ENCODE results near the gene ERCC3.
"Not testable (repeated sequence)": the region's sequence is repeated elsewhere in the genome, so short reads cannot be mapped to it uniquely, and the experiment has no call there.

The ERCC3 gene

DNA sequence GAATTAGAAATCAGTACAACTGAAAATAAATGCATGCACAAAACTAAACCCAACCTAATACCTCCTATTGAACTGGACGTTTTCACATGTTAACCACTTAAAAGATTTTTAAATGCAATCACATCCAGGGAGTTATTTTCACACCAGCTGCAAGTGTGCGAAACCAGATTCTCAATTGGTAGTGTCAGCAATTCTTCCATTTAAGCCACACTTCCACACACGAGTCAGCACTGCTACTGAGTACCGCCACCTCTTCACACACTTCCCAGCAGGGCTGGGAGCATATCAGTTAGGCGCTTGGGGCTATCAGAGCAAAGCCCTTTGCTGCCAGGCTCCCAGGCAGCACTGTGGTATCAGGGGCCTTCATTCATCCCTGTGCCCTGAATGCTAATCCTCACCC is 14.2 kb downstream of the ERCC3 start:
- no peak for DNase-seq (ENCODE audit: low read depth in 3 of 3)

DNA sequence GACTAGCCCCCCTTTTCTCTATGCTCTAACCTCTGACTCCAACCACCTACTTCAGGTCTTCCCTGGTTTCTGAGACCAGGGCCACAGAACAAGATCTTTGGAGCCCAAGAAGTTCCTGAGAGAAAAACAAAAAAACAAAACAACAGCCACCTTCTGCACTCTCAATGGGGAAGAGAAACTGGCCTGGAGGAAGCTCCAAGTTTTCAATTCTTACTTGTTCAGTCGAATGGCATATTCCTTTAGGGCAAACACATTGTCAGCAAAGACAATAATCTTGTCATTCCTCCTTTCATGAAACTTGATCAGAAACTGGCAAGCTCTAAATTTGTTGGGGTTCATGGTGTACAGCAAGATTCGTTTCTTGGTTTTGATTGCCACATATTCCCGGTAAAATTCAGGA is 15.0 kb downstream of the ERCC3 start:
- no peak for DNase-seq (ENCODE audit: low read depth in 3 of 3)

DNA sequence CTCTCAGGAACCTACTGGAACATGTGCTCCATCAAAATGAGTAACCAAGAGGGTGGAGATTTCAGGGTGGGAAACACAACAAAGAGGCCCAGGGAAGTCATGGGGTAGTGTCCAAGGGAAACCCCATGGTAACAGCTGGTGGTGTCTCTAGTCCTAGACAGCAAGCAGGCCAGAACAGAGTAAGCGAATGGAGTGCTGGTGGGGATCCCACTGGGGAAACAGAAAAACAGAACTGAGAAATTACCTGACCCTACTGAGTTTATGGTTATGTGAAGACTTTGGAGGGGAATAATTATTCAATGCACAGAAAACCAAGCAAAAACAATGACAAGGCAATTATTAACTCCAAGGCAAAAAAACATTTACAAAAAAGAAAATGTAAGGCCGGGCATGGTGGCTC is 16.9 kb downstream of the ERCC3 start:
- DNase-seq (ENCODE audit: low read depth in 3 of 3): no peak

DNA sequence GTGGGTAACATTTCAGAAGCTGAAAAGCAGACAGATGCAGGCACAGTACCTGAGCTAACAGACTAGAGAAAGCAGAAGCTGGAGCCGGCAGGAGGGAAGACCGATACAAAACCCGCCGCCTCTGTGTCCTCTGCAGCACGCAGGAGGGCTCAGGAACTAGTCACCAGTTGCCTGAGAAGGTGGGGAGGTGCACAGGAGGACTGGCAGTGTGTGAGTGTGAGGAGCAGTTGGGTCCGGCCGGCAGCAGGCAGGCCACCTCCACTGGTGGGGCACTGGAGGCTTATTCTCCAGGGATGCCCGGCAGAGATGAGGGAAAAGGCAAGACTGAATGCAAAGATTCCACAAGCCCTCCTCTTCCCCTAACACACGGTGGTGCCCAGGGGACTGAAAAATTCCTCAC is 18.2 kb downstream of the ERCC3 start:
- DNase-seq (ENCODE audit: low read depth in 3 of 3): no peak

DNA sequence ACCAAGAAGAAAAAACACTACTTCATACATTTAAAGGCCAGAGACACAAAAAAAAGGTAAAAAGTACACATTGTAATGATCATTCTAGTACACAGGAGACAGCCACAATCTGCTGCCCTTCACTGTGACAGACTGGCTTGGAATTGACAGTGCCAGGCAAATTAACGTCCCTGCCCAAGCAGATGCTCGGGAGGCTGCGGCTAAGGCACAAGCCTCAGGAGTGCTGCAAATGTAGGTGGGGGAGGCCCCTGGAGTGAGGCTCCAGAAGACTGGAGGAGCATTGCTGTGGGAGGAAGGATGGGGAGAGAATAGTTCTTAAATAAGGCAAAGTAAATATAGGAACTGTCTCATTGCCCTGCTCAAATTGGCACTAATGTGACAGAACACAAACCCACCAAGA is 18.6 kb downstream of the ERCC3 start:
- no peak for DNase-seq (ENCODE audit: low read depth in 3 of 3)

DNA sequence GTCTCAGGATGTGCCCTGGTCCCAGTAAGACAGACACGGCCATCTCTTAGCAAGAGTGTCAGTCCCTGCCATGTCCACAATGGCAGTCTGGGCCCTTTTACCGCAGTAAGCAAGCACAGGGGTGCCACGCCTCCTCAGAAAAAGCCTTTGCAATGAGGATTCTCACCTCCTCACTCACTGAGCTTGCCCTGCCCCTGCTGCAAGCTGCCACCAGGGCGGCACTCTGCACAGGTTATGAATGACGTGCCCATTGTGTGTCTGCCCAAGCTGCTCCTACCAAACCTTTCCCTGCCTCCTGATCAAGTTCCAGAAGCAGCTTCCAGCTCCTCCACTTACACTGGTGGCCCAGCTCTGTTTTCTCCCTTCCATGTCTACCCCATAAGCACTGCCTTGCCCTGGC is 23.3 kb downstream of the ERCC3 start:
- DNase-seq (ENCODE audit: low read depth in 3 of 3): no peak

DNA sequence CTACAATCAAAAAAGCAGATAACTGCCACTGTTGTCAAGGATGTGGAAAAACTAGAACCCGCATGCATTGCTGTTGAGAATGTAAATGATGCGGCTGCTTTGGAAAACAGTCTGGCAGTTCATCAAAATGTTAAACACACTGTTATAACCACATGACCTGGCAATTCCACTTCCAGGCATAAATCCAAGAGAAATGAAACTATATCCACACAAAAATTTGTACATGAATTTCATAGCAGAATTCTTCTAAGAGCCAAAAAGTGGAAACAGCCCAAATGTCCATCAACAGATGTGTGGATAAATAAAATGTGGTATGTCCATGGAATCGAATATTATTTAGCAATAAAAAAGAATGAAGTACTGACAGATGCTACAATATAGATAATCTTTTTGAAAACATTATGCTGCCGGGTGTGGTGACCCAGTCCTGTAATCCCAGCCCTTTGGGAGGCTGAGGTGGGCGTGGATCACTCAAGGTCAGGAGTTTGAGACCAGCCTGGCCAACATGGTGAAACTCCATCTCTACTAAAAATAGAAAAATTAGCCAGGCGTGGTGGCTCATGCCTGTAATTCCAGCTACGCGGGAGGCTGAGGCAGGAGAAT is 32.0 kb downstream of the ERCC3 start:
- DNase-seq (ENCODE audit: low read depth in 3 of 3): no peak

DNA sequence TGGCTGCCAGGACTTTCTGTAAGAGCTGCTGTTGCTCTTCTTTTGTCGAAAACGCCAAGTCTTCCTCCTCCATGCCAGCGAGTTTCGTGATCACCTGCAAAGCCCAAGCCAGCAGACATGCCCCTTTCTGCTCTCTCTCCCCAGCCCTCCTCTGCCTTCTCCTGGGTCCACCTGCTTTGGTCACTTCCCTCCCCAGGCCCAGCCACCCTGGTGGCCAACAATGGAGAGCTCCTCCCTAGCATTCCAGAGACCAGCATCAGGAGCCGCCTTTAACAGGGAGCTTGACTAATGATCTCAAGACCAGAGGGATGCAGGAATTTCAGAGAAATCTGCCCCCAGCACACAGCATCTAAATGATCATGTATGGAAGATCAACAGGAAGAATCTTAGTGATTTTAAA is 34.6 kb downstream of the ERCC3 start:
- DNase-seq (ENCODE audit: low read depth in 3 of 3): no peak

DNA sequence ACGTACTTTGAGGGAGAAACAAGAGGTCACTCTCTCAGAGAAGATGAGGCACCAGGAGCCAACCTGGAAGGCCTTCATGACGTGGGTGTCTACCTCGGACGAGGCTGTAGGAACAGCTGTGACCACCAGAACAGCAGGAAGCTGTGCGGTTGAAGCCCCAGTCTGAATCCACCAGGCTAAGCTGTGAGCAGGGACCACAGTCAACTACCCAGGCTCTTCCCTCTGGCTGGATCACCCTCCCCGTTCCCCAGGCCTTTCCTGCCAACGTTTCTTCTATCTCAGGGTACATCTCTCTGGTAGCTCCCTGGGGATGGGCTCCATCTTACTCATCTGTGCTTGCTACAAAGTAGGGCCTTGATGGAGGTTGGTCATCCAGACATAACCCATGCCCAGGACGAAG is 37.1 kb downstream of the ERCC3 start:
- DNase-seq (ENCODE audit: low read depth in 3 of 3): no peak

DNA sequence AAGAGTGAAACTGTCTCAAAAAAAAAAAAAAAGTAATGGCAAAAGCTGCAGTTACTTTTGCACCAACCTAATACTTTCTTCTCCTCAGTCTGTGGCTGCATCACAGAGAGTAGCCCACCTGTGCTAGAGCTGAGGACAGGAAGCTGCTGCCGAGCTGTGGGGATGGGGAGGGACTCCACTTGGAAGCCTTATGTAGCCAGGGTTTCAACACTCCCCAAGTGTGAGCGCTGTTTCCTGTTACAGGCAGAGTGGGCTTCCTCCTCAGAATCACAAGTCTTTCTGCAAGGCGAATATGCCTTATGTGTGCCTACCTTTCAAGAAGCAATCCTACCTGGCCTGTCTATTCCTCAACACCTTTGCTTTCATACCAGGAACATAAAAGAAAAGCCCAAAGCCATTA is 37.6 kb downstream of the ERCC3 start:
- DNase-seq (ENCODE audit: low read depth in 3 of 3): no peak

DNA sequence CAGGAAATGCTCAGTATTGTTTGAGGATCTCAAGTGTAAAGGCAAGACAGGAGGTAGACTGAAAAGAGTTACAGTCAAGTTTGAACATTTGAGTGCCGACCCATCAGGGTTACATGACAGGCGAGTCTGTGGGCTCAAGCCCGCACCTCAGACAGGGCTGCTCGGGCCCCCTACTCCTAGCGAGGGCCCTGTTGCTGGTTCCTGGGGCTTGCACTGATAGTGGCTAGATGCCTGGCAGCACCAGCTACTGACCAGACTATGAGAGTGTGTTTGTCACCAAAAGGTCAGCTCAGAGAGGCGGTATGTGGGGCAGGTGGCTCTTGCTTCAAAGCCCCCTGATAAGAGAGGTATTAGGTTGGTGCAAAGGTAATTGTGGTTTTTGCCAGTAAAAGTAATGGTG is 38.2 kb downstream of the ERCC3 start:
- no peak for DNase-seq (ENCODE audit: low read depth in 3 of 3)

DNA sequence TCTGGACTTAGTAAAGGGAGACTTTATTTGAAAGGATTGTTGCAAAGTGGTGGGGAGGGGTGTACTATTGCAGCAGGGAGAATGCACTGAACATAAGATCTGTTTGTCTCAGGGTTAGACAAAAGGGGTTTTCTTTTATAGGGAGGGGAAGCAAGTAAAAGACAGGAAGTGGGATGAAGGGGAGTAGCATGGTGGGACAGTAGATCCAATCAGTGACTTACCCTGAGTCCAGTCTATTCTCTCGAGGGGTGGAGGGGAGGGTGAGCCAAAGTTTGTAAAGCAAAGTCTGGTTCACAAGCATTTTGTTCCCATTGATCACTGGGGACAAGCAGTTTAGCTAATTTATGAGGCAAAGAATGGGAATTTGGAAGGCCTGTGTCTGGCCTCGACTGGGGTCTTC is 38.8 kb downstream of the ERCC3 start:
- DNase-seq (ENCODE audit: low read depth in 3 of 3): no peak

DNA sequence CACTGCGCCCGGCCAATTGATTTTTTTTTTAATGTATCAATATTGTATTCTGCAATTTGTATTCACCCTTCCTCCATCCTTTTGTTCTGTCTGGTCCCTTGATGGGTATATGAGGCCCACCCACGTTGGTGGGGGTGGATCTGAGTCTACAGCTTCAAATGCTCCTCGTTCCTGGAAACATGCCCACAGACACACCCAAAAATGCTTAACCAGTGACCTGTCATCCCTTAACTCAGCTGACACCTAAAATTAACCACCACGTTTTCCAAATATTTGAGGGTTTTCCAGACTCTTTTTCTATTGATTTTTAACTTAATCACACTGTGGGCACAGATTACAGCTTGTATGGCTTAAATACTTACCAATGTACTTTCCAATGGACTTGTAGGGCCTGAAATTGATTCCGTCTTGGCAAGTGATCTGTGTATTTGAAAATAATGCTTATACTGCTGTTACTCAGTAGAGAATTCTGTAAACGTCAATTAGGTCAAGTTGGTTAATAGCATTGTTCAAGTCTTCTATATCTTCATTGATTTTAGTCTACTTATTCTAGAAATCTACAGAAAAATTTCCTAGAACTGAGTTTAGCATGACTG is 39.5 kb downstream of the ERCC3 start:
- no peak for DNase-seq (ENCODE audit: low read depth in 3 of 3)

DNA sequence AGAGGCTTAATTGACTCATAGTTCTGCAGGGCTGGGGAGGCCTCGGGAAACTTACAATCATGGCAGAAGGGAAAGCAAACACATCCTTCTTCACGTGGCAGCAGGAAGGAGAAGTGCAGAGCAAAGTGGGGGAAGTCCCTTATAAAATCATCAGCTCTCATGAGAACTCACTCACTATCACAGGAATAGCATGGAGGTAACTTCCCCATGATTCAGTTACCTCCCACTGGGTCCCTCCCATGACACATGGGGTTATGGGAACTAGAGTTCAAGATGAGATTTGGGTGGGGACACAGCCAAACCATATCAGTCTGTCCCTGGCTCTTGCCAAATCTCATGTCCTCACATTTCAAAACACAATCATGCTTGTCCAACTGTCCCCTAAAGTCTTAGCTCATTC is 52.8 kb downstream of the ERCC3 start:
- not testable (repeated sequence) for DNase-seq (ENCODE audit: low read depth in 3 of 3)

DNA sequence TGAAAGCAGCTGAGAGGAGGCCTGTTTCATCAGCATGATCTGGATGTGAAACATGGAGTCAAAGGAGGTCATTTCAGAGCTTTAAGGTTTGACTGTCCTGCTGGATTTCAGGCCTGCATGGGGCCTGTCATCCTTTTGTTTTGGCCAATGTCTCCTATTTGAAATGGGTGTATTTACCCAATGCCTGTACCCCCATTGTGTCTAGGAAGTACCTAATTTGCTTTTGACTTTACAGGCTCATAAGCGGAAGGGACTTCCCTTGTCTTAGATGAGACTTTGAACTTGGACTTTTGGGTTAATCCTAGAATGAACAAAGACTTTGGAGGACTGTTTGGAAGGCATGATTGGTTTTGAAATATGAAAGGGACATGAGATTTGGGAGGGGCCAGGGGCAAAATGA is 54.5 kb downstream of the ERCC3 start:
- DNase-seq (ENCODE audit: low read depth in 3 of 3): no peak

DNA sequence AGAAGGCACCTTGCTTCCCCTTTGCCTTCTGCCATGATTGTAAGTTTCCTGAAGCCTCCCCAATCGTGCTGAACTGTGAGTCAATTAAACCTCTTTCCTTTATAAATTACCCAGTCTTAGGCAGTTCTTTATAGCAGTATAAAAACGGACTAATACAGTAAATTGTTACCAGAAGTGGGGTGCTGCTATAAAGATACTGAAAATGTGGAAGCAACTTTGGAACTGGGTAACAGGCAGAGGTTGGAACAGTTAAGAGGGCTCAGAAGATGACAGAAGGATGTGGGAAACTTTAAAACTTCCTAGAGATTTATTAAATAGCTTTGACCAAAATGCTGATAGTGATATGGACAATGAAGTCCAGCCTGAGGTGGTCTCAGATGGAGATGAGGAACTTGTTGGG is 56.2 kb downstream of the ERCC3 start:
- not testable (repeated sequence) for DNase-seq (ENCODE audit: low read depth in 3 of 3)

DNA sequence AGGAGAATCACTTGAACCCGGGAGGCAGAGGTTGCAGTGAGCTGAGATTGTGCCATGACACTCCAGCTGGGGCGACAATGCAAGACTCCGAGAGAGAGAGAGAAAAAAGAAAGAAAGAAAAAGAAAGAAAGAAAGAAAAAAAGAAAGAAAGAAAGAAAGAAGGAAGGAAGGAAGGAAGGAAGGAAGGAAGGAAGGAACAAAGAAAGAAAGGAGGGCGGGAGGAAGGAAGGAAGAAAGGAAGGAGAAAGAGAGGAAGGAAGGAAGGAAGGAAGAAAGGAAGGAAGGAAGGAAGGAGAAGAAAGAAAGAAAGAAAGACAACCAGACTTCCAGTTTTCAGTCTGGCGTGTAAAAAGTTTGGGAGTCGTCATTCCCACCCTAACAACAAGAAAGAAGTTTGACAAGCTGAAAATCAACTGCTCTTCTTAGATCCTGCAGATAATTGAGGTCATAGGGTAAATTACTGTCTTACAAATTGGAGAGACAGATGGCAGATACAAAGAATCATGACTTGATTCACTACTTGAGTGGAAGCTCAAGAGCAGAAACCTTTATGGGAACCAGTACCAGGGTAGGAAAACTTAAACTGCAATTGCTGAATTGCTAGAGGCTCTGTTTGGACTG is 58.8 kb downstream of the ERCC3 start:
- no peak for DNase-seq (ENCODE audit: low read depth in 3 of 3)

DNA sequence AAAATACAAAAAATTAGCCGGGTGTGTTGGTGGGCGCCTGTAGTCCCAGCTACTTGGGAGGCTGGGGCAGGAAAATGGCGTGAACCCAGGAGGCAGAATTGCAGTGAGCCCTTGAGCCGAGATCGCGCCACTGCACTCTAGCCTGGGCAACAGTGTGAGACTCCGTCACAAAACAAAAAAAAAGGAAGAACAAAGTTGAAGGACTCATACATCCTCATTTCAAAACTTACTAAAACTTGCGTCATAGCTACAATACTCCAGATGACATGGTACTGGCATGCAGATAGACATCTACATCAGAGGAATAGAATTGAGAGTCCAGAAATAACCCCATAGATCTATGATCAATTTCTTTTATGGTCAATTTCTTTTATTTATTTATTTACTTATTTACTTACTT is 60.2 kb downstream of the ERCC3 start:
- DNase-seq (ENCODE audit: low read depth in 3 of 3): no peak

DNA sequence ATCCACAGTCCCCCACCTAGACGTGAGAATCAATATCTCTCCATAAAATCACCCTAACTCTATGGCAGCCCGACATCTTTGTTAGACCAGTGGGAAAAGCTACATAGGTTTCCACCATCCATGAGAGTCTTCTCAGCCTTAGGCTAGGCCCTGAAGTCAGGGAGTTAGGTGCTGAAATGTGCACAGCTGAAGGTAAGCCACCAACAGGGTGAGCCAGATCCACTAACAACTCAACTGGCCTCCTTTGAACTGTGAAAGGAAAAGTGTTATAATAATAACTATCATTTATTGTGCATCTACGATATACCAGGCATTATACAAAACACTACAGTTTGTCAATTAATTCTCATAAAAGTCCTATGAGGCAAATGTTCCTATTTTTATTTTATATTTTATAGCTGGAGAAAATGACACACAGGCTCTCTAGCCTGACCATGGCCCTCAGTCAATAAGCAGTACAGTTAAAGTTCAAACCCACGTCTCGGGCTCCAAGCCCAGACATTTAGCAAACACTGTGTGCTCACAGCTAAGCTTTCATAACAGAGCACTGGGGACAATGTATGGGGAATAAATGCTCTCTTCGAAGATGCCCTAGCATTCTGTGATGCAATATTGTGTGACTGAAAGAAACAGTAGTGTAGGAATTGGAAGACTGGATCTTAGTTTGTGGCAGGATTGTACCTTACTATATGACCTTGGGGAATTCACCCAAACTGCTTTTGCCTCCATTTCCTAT is 62.6 kb downstream of the ERCC3 start:
- no peak for DNase-seq (ENCODE audit: low read depth in 3 of 3)

DNA sequence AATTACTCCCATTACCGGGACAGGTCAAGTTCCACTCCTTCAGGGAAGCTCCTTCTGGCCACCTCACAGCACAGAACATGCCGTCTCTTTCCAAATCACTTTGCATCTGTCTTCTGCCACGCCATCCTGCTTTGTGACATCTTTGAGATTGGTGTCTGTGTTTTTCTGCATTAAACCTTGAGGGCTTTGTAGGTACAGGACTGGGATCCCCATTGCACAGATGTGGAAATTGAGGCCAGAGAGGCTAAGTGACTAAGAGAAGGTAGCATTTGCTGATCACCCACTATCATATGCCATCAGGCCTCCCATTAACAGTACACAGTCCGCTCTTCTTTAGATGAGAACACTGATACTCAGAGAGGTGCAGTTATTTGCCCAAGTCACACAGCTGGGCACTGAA is 64.4 kb downstream of the ERCC3 start:
- no peak for DNase-seq (ENCODE audit: low read depth in 3 of 3)

DNA sequence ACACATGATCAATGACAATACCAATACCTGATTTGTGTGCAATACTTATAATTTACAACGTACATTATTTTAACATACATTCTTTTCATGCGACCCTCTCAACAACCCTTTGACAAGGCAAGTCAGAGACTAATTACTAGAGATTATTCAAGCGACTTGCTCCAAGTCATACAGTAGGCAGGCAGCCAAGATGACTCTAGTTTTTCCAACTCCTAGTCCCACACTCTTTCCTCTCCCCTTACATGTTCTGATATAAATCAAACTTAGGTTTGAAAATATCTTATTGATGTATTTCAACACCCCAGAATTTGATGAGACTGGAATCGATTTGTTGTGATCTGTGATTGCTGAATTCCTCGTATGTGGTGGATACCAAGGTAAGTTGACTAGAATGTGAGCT is 65.8 kb downstream of the ERCC3 start:
- DNase-seq (ENCODE audit: low read depth in 3 of 3): no peak

DNA sequence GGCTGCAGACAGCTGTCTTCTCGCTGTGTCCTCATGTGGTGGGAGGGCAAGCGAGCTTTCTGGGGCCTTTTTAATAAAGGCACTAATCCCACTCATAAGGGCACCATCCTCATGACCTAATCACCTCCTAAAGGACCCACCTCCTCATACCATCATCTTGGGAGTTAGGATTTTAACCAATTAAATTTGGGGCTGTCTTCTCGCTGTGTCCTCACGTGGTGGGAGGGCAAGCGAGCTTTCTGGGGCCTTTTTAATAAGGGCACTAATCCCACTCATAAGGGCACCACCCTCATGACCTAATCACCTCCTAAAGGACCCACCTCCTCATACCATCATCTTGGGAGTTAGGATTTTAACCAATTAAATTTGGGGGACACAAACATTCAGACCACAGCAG is 66.7 kb downstream of the ERCC3 start:
- not testable (repeated sequence) for DNase-seq (ENCODE audit: low read depth in 3 of 3)

All from stimulated activated CD4-positive, alpha-beta T cell treated with anti-CD3 and anti-CD28 coated beads, TNF-alpha, amount 100 ng/mL, for 48 hours (primary cell).